HG03457 (cell line): ENCODE results near the gene TRERF1.

Experiments
- ATAC-seq: cut with Tn5 transposase; IDR thresholded peaks from one replicate; pipeline ENCODE4 v1.9.1; 2021; ENCODE audit warnings: moderate number of reproducible peaks; ENCODE audit not compliant: unreplicated experiment

Gene TRERF1

DNA sequence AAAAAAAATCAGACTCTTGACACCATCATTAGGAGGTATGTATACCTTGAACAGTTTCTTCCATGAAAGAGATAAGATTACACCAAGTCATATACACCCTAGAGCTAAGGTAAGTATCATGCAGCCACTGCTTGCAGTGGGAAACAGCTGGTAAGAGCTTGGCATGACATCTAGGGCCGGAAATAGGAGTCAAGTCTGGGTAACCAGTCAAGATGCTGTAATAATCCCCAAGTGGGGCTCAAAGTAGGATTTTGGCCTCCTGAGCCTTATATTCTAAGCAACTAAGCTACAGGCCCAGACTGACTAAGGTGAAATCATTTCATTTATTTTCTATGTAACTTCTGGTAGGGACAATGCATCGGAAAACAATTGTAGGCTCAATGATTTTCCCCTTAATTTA lies 23.9 kb downstream of the TRERF1 start:
- no peak for ATAC-seq

DNA sequence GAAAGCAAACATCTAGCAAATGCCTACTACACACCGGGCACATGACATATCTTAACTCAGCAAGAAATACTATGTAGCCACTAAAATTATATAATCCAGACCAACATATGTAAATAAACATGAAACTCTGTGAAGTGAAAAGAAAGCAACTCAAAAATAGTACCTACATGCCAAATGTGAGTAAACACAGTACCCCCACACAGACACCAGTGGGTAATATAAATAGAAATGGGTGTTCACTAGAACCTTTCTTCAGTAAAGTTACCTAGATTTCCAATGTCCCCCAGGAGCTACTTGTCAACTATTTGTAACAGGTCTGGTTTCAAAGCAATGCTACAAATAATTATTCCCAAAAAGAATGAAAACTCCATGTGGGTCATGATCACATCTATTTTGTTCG lies 25.5 kb downstream of the TRERF1 start:
- ATAC-seq, result no peak

DNA sequence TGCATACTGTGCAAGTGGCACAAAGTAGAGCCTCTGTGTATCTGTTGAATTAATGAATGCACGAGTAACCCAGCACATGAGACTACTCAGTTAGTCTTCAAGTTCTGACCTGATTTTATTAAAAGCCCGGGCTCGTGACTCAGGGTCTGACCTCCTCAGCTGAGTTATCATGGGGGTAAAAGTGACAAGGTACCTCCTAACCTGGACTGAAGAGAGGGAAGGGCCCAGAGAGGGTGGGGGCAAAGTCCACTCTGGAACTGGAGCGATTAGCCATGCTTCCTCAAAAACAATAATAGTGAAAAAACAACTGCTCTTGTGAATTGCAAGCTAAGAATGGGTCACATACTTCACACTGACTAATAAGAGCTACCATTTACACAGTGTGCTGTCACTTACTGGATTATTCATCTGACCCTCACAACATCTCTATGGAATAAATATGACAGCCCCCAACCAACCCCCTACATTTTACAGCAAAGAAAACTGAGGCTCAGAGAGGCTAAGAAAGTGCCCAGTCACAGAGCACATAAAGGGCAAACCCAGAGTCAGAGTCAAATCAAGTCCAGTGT lies 26.7 kb downstream of the TRERF1 start:
- ATAC-seq, result no peak

DNA sequence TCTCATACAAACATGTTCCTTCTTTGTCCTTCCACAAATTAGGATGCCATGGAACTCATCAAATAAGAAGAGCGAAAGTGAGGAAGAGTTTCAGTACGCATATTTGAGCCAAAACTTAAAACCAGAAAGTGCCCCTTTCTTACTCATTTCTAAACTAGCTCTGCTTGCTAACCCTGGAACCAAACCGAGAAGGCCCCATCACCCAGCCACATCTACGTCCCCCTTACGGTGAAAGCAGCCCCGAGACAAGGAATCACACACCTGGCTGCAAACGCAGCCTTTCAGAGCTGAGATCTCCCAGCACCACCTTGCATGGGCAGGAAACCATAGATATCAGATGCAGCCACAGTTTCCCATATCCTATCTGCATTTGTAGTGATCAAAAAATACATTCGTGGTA lies 28.5 kb downstream of the TRERF1 start:
- no peak for ATAC-seq

DNA sequence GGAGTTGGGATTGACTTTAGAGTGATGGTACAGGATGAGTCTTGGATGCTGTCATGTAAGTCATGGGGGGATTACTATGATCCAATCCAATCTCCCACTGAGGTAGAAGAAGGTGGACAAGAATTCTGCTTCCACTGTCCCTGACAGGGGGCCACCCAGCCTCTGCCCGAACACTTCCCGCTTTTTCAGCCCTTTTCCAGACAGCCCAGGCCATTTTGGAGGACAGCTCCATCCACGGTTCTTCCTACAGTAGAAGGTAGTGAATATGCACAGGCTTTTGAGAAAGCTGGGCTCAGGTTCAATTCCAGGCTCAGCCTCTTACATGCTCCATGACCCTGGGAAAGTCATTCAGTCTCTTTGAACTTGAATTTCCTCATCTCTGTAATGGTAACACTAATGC lies 31.0 kb downstream of the TRERF1 start:
- ATAC-seq, result no peak

DNA sequence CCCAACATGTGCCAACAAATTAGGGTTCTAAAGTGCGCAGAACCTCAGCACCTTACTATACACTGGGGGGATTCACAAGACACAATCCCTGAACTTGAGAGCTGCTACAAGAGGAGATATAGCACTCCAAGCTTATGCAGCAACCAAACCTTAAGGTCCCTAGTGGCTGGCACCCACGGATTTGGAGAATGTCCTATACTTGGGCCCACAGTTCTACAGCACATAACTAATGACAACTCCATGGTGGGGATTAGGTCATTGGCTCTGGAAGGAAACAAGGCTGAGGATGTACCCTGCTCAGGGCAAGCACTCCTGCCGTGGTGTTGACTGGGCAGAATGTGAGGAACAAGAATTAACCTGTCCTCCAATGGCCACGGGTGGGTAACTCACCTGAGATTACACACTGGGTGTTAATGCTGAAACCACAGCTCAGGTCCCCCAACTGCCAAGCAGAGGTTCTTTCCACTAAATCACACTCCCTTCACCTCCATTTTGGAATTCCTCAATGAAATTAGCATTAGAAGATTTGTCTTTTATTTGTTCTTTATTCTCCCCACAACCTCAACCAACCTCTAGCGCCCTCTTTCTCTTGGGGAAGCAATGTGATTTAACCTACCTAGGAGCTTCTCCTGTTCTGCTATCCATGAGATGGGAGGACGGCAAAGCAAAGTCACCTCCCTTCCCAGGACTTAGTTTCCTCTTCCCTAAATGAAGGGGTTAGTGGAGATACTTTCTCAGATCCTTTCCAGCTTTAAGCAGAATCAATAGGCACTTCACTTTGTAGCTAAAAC lies 32.0 kb downstream of the TRERF1 start:
- no peak for ATAC-seq

DNA sequence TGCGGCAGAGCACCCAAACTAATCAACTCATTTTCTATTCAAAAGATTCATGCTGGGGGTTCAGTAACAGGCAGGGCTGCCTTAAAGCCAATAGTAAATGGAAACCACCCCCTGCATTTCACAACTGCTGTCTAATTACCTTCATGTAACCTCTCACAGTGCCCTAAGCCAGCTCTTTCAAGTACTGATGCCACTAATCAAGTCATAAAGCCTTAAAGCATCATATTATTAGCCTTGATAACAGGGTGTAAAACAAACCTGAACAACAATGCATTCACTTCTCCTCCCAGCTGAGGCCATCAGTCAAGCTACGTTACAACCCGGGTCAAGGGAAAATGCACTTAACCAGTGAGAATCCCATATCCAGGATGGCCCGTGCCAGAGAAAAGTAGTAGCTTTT lies 33.0 kb downstream of the TRERF1 start:
- ATAC-seq, result no peak

DNA sequence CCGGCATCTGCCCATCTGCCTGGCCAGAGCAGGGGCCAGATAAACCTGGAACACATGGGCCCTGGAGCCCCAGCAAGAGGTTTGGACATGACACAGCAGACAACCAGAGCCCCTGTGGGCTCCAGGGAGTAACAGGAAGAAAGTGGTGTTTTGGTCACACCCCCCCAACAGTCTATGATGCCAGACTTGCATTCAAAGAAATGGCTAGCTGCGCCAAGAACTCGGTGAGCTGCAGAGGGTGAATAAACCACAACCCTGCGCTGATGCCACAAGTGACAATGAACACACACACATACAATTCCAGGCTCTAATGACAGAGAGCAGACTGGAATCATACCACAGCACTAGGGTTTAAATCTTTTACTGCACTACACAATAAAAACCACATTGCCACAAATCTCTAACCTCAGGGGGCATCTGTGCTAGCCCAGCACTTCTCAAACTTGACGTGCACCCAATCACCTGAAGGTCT lies 34.0 kb downstream of the TRERF1 start:
- ATAC-seq, result no peak

DNA sequence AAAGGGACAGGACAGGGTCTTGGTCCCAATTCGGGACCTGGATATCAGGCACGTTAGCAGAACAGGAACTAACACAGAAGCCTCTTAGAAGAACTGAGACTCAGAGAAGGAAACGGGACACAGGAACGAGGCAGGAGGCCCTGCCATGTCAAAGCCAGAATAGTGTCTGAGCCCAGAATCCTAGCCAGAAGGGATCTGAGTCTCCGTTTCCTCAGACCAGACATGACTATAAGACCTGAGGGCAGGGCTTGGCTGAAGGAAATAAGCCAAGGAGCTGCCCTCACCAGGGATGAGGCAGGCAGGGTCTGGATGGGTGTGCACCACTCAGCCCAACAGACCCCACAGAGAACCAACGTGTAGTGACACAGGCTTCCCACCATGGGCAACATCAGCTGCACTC lies 40.3 kb downstream of the TRERF1 start:
- no peak for ATAC-seq

DNA sequence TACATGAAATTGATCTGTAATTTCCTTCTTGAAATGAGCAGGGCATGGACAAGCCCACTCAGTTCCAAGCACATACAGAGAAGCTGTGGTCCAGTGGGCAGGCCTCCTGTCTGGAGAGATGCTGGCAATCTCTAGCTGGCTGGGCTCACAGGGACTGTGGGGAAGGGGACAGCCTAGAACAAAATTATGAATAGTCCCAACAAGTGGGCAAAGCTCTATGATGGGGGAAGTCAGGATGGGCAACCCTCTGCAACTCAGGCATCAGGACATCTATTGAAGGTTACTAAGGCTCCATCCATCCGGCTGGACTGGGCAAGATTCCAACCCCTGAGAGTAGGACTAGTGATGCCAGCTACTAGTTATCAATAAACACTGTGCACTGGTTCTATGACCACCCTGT lies 40.9 kb downstream of the TRERF1 start:
- no peak for ATAC-seq

DNA sequence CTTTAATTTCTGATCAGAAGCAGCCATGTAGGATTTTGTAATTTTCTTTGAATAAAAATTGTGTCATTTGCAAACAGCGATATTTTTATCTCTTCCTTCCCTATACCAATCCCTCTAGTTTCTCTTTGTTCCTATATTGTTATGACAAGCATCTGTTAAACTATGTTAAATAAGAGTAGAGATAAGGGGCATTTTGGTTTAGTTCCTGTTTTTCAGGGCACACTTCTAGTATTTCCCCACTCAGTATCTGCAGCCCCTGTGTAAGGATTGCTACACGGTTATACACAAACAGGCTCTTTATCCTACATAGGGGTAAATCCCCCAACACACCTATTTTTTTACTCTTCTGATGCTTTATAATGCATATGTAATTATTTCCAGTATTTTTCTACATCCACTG lies 42.1 kb downstream of the TRERF1 start:
- ATAC-seq, result no peak

DNA sequence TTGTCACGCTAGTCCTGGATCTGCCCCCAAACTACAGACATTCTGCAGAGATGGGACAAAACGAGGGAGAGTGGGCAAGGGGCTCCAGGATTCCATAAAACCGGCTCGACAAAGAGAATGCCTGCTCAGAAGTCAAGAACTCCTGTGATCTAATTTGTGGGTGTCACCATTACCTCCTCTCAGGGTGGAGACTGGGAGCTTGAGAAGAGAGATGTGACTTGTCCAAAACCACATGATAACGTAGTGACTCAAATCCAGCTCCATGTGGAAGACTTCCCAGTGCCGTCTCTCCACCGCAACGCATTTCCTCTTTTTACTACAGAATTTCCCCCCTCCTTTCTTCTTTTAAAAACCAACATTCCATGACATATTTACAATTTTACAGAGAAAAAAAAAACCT lies 44.3 kb downstream of the TRERF1 start:
- no peak for ATAC-seq

DNA sequence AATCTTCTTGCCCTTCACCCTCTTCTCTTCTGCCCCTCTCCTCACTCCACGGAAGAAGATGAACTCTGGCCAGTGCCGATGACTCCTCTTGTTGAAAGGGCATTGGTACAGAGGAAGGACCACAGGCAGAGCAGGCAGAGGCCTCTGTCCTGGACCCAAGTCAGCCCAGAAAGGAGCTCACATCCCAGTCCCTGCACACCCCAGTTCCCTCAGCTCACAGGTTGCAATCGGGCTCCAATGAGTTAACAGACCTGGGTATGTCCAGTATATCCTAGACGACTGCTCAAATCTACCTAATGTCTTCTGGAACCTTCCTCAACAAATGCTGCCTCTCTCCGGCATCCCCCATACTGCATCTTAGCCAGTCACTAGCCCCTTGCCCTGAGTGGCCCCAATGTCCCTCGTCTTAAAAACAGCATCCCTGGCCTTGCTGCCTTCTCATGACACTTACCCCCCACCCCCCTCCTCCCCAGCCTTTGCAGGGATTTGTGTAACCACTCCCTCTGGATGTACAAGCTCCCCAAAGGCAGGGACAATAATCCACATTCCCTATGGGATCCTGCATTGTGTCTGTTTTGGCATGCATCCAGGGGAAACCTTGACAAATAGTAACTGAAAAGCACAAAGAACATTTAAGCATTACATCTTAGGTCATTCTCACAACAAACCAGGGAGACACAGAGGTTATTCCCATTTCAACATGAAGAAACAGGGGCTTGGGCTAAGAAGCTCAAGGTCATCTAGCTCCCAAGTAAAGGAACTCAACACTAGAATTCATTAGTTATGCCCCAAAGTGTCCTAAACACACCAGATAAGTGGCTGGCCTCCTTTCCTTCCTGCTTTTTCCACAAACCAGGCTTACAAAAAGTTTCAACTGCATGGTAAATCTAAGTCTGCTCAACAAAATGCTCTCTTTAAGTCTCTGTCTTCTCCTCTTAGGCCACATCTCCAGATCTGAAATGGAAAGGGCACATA lies 45.1 kb downstream of the TRERF1 start:
- no peak for ATAC-seq

DNA sequence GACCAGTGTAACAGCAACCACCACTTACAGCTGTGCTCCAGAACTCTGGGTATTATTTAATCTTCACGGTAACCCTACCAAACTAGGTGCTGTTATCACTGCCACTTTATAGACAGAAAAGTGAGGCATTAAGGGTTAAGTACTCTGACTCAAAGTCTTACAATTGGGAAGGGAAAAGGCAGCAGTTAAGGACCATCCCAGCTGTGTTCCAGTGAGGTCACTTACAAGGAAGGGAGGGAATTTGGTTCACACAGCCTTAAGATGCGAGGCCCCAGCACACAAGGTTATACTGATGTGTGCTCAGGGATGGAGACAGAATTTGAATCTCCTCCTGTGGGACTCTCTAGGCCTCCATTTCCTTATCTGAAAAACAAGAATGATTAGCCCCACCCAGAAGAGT lies 46.7 kb downstream of the TRERF1 start:
- no peak for ATAC-seq

DNA sequence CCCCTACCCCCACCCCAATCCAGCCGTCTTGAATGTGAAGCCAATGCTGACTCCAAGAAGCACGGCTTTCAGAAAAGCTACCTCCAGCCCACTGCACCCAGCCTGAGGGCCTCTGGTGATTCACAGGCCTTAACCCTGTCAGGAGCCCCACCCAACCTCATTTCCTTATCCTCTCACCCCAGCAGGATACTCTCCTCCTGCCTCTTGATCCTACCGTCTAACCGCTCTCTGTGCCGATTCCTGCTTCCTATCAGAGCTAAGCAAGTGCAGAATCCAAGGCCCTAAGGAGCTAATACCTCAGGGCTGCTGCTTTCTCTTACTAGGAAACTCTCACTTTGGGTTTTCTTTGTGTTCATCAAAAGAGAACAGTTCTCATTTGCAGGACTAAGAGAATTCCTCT lies 47.2 kb downstream of the TRERF1 start:
- no peak for ATAC-seq

DNA sequence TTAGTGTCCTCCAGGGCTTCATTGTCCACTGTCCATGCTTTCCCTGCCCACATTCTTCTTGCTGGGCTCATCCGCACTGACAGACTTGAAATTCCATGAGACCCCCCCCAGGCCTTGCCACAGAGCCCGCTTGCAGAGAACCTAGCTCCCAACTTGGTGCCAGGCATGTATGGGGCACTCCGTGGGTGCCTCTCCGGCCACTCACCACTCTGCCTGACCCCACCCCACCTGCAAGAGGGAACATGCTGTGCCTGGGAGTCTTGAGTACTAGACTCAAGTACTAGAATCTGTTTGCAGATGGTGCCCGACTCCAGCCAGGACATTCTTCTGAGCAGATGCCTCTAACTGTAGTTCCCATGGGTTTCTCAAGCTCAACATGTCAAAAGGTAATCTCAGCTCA lies 47.9 kb downstream of the TRERF1 start:
- ATAC-seq, result no peak

DNA sequence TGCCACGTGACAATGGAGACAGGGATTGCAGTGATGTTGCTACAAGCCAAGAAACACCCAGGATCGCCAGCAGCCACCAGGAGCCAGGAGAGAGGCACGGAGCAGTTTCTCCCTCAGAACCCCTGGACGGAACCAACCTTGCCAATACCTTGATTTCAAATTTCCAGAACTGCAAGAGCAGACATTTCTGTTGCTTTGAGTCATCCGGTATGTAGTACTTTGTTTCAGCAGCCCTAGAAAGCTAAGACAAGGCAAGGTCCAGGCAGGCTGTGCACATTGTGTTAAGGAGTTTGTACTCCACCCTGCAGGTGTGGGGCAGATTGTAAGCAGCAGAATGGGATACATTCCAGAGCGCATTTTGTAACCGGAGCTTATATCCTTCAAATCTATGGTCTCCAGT lies 48.3 kb downstream of the TRERF1 start:
- no peak for ATAC-seq

DNA sequence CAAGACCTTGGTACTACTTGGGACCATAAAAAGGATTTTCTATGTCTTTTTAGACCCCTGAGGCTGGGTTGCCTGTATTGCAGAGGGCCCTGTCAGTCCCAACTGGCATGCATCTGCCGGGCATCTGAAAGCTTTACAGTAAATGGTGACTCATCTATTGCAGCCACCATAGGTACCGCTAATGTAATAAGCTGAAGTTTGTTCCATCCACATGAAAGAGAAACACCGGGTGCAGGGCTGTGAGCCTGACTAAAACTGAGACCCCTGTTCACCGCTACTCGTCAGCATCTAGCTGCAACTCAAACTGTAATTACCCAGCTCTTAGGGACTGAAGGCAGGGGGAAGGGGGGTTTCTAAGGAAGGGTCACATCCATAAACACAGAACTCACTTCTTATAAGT lies 49.5 kb downstream of the TRERF1 start:
- ATAC-seq, result no peak

DNA sequence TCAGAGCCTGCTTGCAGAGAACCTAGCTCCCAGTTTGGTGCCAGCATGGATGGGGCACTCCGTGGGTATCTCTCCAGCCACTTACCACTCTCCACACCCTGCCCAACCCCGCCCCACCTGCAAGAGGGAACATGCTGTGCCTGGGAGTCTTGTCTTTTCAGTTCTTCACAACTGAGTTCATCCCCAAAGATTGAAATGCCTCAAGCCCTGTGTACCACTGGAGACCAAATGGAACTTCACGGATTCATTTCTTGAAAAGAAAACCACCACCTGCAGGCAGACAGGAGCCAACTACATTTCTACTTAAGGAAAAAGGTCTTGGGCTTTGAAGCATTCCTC lies 50.1 kb downstream of the TRERF1 start:
- no peak for ATAC-seq

DNA sequence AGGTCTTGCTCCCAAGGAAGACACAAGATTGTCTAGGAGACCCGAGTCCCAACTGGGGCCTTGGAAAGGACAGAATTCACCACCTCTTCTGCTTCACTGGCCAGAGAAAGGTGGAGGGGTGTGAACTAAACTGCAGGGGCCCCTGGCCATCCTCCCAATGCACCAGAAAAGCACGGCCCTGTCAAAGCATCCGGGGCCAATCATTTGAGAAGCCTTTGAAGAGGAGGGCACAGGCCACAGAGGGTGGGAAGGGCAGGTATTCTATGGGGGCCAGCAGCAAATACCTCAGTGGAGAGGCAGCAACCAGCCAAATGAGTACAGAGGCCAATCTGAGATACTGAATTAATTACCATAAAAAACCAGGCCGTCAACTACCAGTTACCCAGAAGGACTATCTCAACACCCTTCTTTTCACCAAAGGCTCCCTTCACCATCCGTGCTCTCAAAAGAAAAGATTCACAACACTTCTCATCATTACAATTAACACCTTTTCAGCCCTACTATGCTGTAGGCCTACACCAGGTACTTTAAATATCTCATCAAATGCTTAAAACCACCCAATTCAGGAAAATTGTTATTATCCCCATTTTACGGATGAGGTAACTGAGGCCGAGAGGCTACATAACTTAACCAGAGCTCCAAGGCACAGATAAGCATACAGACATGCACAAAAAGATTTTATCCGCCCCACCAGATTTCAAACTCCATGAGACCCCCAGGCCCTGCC lies 50.7 kb downstream of the TRERF1 start:
- ATAC-seq, result no peak
